ENCODE results near the gene BRDT. TPM values are rescaled to one million over a fixed set of nuclear protein-coding genes. Genes with fewer than 3 reads are reported as not detected.

The BRDT gene
- total RNA-seq, 2 experiments from 2014 or later: not detected

DNA sequence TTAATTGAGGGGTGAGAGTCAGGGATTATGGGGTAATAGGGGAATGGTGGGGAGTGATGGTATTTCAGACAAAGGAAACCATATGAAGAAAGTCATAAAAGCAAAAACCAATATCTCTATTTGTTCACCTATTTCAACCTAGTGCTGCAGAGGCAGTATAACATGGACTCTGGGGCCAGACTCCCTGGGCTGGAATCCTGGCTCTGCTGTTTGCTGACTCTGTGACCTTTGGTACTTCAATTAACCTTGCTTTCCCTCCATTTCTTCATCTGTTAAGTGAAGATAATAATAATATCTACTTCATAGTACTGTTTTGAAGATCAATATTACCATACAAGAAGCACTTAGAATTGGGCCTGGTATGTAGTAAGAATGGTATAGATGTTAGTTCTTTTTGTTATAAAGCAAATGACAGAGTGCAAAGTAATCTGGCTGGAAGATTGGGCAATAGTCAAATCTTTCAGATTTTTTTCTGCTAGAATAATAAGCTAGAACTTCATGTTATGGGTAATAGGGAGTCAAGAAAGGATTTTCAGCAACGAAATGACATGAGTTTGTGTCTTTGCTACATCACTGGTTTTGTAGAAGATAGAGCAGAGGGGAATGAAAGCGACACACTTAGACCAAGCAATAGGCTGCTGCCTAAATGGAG lies 89.6 kb downstream of the BRDT start:
- CTCF ChIA-PET: interaction anchor here (1.4 kb wide), 1 partner anchor 8 kb away, joined by 4 read pairs; no protein-coding TSS in a partner anchor
- Mint-ChIP-seq H3K9me3 (no peaks in the 10 kb centered on the region), H3K27ac (no peak overlapping the region), H3K36me3 (ENCODE audit: low read depth) (no peaks in the 10 kb centered on the region), H3K27me3 (peaks cover 2% of the 10 kb centered on the region), H3K4me3 (no peak overlapping the region), H3K4me1 (ENCODE audit: low read depth) (no peaks in the 10 kb centered on the region)
- ATAC-seq (no peak), DNase-seq (no peak)
- TF ChIP-seq, protein P1, sequence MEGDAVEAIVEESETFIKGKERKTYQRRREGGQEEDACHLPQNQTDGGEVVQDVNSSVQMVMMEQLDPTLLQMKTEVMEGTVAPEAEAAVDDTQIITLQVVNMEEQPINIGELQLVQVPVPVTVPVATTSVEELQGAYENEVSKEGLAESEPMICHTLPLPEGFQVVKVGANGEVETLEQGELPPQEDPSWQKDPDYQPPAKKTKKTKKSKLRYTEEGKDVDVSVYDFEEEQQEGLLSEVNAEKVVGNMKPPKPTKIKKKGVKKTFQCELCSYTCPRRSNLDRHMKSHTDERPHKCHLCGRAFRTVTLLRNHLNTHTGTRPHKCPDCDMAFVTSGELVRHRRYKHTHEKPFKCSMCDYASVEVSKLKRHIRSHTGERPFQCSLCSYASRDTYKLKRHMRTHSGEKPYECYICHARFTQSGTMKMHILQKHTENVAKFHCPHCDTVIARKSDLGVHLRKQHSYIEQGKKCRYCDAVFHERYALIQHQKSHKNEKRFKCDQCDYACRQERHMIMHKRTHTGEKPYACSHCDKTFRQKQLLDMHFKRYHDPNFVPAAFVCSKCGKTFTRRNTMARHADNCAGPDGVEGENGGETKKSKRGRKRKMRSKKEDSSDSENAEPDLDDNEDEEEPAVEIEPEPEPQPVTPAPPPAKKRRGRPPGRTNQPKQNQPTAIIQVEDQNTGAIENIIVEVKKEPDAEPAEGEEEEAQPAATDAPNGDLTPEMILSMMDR (IDR thresholded peaks at IDR 0.05): no peak
- POLR2A ChIA-PET: no interaction called here
- intact Hi-C loops (cut with micrococcal nuclease): no loop called here

DNA sequence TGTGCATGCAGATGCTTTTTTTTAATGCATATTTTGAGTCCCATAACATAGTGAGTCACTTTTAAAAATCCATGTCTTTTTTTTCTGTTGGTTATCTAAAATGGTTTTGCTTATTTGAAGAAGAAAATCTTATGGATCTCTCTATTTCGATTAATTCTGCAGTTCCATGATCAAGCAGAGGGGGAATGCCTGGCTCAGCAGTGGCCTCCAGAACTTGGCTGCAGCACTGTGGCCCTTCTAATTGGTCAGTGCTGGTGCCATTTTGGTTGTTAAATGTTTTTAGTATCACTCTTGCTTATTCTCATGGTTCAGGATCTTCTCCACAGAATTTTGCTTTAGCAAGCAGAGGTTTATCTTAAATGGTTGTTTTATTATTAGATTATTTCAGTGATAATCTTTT lies 91.8 kb downstream of the BRDT start:
- Mint-ChIP-seq H3K36me3 (ENCODE audit: low read depth) (no peaks in the 10 kb centered on the region), H3K4me1 (ENCODE audit: low read depth) (no peaks in the 10 kb centered on the region), H3K9me3 (no peaks in the 10 kb centered on the region), H3K27me3 (no peaks in the 10 kb centered on the region), H3K27ac (no peak overlapping the region), H3K4me3 (no peak overlapping the region)
- intact Hi-C loops (cut with micrococcal nuclease): no loop called here
- DNase-seq: no peak
- no peak for ATAC-seq
- ChIA-PET POLR2A (no interaction called here), CTCF (no interaction called here)
- TF ChIP-seq, protein P1 (IDR thresholded peaks at IDR 0.05): no peak

DNA sequence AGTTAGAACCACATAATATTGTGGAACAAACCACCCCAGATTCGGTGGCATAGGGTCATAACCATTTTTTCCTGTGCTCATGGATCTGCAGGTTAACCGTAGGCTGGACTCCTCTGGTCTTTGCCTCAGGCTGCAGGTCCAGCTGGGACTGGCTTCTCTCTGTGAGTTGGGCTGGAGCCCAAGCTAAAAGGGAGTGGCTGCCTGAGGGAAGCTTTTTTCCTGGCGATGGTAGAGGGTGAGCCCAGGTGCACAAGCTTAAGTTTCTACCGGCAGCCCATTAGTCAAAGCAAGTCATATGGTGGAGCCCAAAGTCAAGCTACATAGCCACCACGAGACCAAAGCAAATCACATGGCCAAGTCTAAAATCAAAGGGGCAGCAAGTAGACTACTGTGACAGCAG lies 94.4 kb downstream of the BRDT start:
- H3K36me3 Mint-ChIP-seq (ENCODE audit: low read depth): no peaks in the 10 kb centered on the region
- intact Hi-C loops (cut with micrococcal nuclease): no loop called here
- TF ChIP-seq, protein P1 (IDR thresholded peaks at IDR 0.05): no peak
- peaks cover 3% of the 10 kb centered on the region for H3K27me3 Mint-ChIP-seq
- ChIA-PET CTCF (no interaction called here), POLR2A (no interaction called here)
- H3K27ac Mint-ChIP-seq: no peak overlapping the region
- no peak for DNase-seq
- H3K4me3 Mint-ChIP-seq: no peak overlapping the region
- no peaks in the 10 kb centered on the region for H3K9me3 Mint-ChIP-seq
- ATAC-seq: no peak
- H3K4me1 Mint-ChIP-seq (ENCODE audit: low read depth): no peaks in the 10 kb centered on the region

DNA sequence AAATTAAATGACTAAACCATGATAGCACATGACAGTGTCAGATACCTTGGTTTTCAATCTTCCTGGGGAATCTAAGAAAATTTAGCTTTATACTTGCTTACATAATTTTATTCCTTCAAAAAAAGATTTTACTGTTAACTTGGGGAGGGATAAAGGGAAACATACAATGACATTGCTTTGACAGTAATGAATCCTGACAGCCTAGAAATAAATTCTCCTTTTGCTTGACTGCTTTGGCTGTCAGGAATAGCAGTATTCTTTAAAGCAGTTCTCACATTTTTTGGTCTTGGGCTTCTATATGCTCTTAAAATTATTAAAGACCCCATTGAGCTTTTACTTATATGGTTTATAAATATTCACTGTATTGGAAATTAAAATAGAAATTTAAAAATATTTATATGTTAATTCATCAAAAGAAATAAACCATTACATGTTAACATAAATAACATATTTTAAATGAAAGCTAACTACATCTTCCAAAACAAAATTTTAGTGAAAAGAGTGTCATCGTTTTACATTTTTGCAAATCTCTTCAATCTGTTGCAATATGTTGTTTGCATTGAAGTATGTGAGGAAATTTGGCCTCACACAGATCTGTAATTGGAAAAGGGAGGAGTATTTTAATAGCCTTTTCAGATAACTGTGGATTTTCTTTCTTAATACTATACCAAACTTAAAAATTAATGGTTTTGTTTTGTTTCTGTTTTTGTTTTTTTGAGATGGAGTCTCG lies 96.7 kb downstream of the BRDT start:
- Mint-ChIP-seq H3K27me3 (peaks cover 3% of the 10 kb centered on the region), H3K4me1 (ENCODE audit: low read depth) (no peaks in the 10 kb centered on the region), H3K4me3 (no peak overlapping the region), H3K36me3 (ENCODE audit: low read depth) (no peaks in the 10 kb centered on the region), H3K9me3 (no peaks in the 10 kb centered on the region), H3K27ac (no peak overlapping the region)
- ChIA-PET POLR2A (no interaction called here), CTCF (interaction anchor here (0.7 kb wide), 1 partner anchor 48 kb away, joined by 3 read pairs; no protein-coding TSS in a partner anchor)
- TF ChIP-seq, protein P1 (IDR thresholded peaks at IDR 0.05): no peak
- no peak for DNase-seq
- ATAC-seq: no peak
- intact Hi-C loops (cut with micrococcal nuclease): no loop called here

DNA sequence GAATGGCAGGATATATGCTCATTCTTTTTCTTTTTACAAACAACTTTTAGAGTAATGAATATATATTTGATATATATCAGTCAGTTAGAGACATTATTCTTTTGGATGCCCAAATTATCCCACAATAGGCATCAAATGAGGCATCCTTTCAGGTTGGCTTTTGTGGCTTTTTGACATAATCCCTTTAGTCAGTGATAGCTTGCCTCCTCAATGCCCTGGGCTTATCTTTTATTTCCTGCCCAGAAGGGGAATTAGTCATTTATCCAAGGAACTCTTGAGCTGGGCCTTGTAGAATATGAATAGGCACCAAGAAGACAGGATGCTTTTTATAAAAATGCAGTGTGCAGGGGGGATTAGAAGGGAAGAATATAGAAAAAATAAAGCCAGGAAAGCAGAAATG lies 102.7 kb downstream of the BRDT start:
- ATAC-seq: no peak
- CTCF ChIA-PET: interaction anchor here (1.2 kb wide), 1 partner anchor 55 kb away, joined by 5 read pairs; no protein-coding TSS in a partner anchor

More for the DNA sequence above, 102.7 kb downstream of the BRDT start:
- Mint-ChIP-seq H3K36me3 (ENCODE audit: low read depth) (no peaks in the 10 kb centered on the region), H3K4me1 (ENCODE audit: low read depth) (no peaks in the 10 kb centered on the region), H3K9me3 (no peaks in the 10 kb centered on the region), H3K4me3 (no peak overlapping the region), H3K27ac (no peak overlapping the region), H3K27me3 (peaks cover 1% of the 10 kb centered on the region)
- POLR2A ChIA-PET: no interaction called here
- intact Hi-C loops (cut with micrococcal nuclease): no loop called here
- TF ChIP-seq, protein P1 (IDR thresholded peaks at IDR 0.05): no peak
- no peak for DNase-seq
